Germinal center (tissue), 1 donor: Measurements from ENCODE around the gene ERBB4.
"Not testable (repeated sequence)": the region's sequence is repeated elsewhere in the genome, so short reads cannot be mapped to it uniquely, and the experiment has no call there.

Experiments
- DNase-seq: peaks from one replicate; pipeline ENCODE4 v3.0.0; 2012; ENCODE audit warnings: mixed read lengths, low spot score

ERBB4 gene

GRCh38 chr2:212076456-212076855 lies 462.1 kb downstream of the ERBB4 start:
- DNase-seq: no peak

- DNase-seq: no peak
Observed at GRCh38 chr2:212073360-212073759, 465.2 kb downstream of the ERBB4 start.

GRCh38 chr2:212066546-212066945 lies 472.1 kb downstream of the ERBB4 start:
- DNase-seq: no peak

GRCh38 chr2:212064318-212064717 lies 474.3 kb downstream of the ERBB4 start:
- DNase-seq: no peak

- no peak for DNase-seq
Observed at GRCh38 chr2:212052412-212053159, 486.0 kb downstream of the ERBB4 start.

GRCh38 chr2:212050871-212051270 lies 487.7 kb downstream of the ERBB4 start:
- no peak for DNase-seq

GRCh38 chr2:212042562-212042961 lies 496.0 kb downstream of the ERBB4 start:
- DNase-seq: no peak

- DNase-seq: no peak
Observed at GRCh38 chr2:212037062-212037461, 501.5 kb downstream of the ERBB4 start.

- DNase-seq: no peak
Observed at GRCh38 chr2:212034841-212035585, 503.6 kb downstream of the ERBB4 start.

- DNase-seq: no peak
Observed at GRCh38 chr2:212033888-212034287, 504.7 kb downstream of the ERBB4 start.

- no peak for DNase-seq
Observed at GRCh38 chr2:212032536-212033219, 505.9 kb downstream of the ERBB4 start.

GRCh38 chr2:212032032-212032431 lies 506.6 kb downstream of the ERBB4 start:
- no peak for DNase-seq

- DNase-seq: no peak
Observed at GRCh38 chr2:212030709-212031108, 507.9 kb downstream of the ERBB4 start.

GRCh38 chr2:212028798-212029394 lies 509.7 kb downstream of the ERBB4 start:
- no peak for DNase-seq

GRCh38 chr2:212027681-212028628 lies 510.6 kb downstream of the ERBB4 start:
- DNase-seq: no peak

- no peak for DNase-seq
Observed at GRCh38 chr2:212024040-212024439, 514.6 kb downstream of the ERBB4 start.

- DNase-seq: no peak
Observed at GRCh38 chr2:212022966-212023365, 515.6 kb downstream of the ERBB4 start.

GRCh38 chr2:212021947-212022346 lies 516.7 kb downstream of the ERBB4 start:
- DNase-seq: no peak

- DNase-seq: no peak
Observed at GRCh38 chr2:212015588-212015987, 523.0 kb downstream of the ERBB4 start.

- no peak for DNase-seq
Observed at GRCh38 chr2:212013626-212014025, 525.0 kb downstream of the ERBB4 start.

GRCh38 chr2:212010305-212010704 lies 528.3 kb downstream of the ERBB4 start:
- not testable (repeated sequence) for DNase-seq
